HG02623 (cell line): ENCODE measurements around the gene MT3.

Source experiments
- ATAC-seq: cut with Tn5 transposase; IDR thresholded peaks from one replicate; pipeline ENCODE4 v1.9.1; 2021; ENCODE audit warnings: moderate library complexity; ENCODE audit not compliant: unreplicated experiment

The MT3 gene

DNA sequence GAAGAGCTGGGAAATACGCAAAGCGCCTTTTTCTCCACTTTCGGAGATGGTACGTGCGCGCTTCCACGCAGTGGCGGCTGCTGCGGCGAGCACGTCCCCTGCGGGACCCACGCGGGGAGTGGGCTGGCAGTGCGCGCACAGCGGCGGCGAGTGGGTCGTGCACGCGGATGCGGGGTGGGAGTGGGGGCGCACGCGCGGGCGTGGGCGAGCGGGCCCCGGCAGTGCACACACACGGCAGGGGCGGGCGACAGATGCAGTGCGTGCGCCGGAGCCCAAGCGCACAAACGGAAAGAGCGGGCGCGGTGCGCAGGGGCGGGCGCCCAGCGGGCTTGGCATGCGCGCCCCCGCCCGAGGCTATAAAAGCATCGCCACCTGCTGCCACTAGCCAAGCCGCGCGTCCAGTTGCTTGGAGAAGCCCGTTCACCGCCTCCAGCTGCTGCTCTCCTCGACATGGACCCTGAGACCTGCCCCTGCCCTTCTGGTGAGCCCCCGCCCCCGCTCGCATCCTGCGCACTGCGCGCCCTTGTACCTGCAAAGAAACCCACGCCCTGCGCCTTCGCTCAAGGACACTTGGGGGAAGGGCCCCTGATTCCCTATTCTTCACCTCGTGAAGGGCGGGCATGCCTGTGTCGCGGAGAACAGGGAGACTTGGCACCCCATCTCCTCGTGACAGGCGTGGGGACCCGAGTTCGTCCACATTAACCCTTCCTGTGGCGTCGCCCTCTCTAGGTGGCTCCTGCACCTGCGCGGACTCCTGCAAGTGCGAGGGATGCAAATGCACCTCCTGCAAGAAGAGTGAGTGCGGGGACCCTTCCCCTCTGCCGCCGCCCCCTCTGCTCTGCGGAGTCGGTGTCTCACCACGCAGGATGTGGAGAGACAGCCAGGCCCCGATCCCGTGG, at the start of gene MT3:
MT3 (plus strand) TSS at position 388 of the 899 bp plus-strand sequence; CDS start at position 451, 63 bp downstream.
- no peak for ATAC-seq

DNA sequence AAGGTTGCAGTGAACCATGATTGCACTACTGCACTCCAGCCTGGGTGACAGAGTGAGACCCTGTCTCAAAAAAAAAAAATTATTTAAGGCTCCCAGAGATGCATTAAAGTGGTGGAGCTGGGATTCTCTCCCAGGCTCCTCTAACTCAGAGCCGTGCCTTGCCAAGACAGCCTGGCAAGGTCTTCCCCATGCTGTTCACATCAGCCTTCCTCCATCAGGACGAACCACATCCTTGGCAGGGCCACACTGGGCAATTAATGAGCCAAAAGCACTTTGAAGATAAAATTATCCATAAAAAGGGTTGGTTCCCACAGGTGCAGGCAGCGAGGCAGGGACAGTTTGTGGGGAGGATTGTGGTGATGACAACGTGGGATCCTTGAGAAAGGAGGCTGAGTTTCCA, 49.7 kb upstream of the MT3 start:
- no peak for ATAC-seq

DNA sequence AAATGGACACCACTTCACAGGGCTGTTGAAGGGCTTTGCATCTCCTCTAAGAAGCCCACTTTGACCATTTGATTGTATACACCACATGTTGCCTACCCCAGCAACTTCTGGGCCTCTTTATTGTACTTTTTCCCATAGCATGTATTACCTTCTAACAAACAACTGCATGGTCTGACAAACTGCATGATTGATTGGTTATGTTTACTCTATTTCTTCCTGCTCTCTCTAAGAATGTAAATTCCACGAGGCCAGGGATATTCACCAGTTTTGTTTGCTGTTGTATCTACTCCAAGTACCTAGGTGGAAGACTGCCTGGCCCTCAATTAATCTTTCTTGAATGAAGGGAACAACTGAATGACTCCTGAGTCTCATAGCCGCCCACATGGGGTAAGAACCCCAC, 47.3 kb upstream of the MT3 start:
- ATAC-seq, result no peak

GRCh38 chr16:56547120-56547948, 42.0 kb upstream of the MT3 start:
- no peak for ATAC-seq

GRCh38 chr16:56547949-56548567, 41.3 kb upstream of the MT3 start:
- no peak for ATAC-seq

DNA sequence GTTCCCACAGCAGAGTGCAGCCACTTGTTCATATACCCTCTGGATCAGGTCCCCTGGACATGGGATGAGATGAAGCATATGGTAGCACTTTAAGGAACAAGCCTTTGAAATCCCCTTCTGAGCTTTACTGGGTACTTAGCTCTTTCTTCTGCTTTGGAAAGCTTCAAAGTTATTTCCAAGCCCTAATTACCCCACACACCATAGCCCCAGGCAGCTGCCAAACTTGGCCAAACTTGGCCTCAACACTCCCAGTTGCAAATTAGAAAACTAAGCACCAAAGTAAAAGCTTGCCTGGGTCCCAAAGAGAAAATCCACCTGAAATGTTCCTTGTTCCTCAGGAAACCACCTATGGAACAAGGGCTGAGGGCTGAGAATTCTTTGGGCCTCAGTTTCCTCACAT, 40.2 kb upstream of the MT3 start:
- ATAC-seq, result no peak

- no peak for ATAC-seq
These were observed 39.5 kb upstream of the MT3 start for GRCh38 chr16:56549744-56550385.

GRCh38 chr16:56551796-56552738, 37.3 kb upstream of the MT3 start:
- ATAC-seq, result no peak

DNA sequence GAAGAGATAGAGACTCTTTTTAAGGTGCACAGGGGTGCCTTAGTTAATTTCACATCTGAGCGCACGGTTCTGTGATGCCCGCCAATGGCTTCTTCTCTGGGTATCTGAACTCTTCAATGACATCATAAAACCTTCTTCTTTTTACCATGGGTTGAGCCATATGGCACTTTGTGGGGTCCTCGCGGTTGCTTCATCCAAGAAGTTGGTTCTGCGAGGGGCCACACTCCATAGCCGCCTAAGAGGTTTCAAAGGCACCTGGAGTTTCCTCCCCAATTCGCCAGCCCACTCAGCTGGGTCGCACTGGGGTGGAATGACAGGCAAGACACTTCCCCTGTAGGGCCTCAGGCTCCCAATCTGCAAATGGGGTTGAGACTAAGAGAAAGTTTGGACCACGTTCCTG, 34.9 kb upstream of the MT3 start:
- ATAC-seq, result no peak

GRCh38 chr16:56558024-56558747, 31.1 kb upstream of the MT3 start:
- no peak for ATAC-seq

DNA sequence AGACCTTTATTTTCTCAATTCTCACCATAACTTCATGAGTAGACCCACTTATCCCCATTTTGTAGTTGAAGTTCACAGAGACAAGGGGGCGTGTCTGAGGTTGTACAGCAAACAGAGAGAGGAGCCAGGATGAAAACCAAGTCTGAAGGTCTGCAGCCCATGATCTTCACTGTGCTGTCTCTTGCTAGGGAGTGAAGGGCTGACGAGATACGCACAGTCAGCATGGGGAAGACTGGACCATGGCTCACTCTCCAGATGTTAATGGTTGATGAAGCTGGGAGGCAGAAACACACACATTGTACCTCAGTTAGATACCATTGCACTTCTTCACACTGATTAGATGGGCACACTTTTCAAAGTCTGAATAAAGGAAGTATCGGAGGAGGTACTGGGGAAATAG, 30.2 kb upstream of the MT3 start:
- no peak for ATAC-seq

GRCh38 chr16:56560447-56560846, 28.9 kb upstream of the MT3 start:
- ATAC-seq, result no peak

DNA sequence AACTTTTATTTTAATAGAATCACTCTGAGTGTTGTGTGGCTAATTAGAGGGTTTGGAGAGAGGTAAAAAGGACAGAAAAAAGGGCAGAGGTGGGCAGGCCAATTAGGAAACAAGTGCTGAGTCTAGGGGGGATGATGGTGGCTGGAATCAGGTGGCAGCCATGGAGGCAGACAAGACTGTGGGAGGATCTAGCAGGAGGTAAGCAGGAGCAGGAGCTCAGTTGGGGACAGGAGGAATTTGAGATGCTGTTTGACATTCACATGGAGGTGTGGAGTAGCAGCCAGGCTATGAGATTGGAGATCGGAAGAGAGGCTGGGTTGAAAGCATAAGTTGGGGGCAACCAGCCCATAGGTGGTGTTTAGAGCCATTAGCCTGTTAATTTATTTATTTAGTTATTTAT, 28.2 kb upstream of the MT3 start:
- no peak for ATAC-seq

DNA sequence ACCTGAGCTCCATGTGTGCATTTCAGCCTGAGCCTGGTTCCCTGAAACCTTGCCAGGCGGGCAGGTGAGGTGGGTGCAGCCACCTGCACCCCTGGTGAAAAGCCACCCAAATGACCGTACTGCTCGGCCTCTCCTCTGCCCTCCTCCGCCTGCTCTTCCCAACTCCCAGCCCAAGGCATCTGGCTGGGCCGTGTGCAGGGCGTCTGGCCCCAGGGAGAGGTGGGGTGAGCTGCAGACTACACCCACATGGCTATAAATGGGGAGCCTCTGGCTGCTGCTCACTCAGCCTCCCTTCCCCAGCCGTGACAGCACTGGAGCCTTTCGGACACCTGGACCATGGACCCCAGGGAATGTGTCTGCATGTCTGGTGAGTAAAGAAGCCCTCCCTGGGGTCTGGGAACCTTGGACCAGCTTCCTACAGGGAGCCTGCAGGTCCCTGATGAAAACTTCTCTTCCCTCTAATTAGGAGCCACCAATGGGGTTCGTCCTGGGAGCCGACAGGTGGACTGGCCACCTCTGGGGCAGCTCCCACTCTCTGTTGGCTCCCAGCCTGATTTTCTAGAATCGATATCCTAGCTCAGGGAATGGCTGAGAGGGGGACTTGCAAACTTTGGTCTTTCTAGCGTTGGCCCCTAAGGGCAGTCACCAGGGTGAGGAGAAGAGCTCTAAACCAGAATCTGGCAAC, 24.4 kb upstream of the MT3 start, which contains the start of gene MT4:
MT4 (plus strand) TSS at position 281 of the 685 bp plus-strand sequence; CDS start at position 337, 56 bp downstream.
- ATAC-seq, result no peak

GRCh38 chr16:56569971-56570370, 19.4 kb upstream of the MT3 start:
- no peak for ATAC-seq

DNA sequence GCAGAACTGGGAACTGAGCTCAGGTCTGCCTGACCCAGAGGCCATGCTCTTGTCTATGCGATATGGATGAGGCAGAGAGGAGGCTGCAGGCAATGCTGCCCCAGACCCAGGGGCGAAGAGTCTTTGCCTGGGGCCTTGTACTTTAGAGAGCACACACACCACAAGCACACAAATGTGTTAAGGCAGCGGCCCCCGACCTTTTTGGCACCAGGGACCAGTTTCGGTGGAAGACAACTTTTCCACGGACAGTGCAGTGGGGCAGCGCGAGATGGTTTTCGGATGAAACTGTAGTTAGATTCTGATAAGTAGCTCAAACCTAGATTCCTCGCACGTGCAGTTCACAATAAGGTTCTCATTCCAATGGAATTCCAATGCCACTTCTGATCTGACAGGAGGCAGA, 17.8 kb upstream of the MT3 start:
- no peak for ATAC-seq

DNA sequence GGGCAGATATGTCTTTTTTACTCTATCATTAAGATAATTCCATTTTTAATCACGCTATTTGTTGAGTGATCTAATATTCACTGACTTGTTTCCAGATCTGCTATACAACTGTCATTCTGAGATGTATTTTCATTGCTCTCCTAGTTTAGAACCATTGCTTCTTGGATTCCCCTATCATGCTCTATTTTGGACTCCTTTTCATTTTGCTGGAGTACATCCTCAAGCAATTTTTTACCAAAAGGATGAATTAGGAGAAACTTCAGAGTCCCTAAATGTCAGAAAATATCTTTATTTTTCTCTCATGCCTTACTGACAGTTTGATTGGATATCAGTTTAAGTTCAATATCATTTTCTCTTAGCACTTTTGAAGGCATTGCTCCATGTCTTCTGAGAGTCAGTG, 14.7 kb upstream of the MT3 start:
- no peak for ATAC-seq

DNA sequence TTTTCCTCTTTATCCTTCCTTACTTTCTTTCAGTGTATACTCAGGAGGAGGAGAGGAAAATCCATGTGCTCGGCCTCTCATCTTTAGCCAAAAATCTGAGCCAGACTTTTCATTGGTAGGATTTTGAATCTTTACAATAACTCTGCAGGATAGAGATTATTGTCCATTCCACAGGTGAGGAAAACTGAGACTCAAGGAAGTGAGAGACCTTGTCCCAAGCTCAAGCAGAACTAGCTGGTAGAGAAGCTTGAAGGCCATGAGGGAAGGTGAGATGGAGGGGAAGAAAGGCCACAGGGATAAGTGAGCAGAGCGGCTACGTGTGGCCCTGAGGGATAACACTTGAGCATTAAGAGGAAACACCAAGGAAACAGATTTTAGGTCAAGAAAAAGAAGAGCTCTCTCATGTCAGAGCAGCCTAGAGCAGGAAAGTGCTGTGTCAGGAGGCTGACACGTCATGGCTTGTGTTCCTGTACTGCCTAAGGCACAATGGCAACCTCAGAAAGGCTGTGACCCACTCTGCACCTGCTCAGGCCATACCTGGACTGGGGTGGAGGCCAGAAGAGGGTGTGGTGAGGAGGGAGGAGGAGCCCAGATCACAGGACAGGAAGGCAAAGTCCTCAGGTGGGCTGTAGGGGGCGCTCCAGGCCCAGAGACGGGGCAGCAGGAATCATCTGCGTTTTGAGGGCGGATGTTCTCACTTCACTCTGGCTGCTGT, 12.6 kb upstream of the MT3 start:
- no peak for ATAC-seq
